GM21381 (cell line): Measurements from ENCODE around the gene SPATA25.
"Not testable (repeated sequence)": the region's sequence is repeated elsewhere in the genome, so short reads cannot be mapped to it uniquely, and the experiment has no call there.

Source experiments
- ATAC-seq: cut with Tn5 transposase; IDR thresholded peaks from one replicate; pipeline ENCODE4 v1.9.1; 2021; ENCODE audit warnings: mild to moderate bottlenecking, moderate library complexity; ENCODE audit not compliant: unreplicated experiment

SPATA25 gene

GRCh38 chr20:45894797-45895196 is 7.4 kb upstream of the SPATA25 start:
- no peak for ATAC-seq

GRCh38 chr20:45893831-45894230 is 6.4 kb upstream of the SPATA25 start:
- no peak for ATAC-seq

GRCh38 chr20:45892828-45893500 is 5.5 kb upstream of the SPATA25 start:
- no peak for ATAC-seq

- ATAC-seq, result no peak
Observed at GRCh38 chr20:45892049-45892825, 4.8 kb upstream of the SPATA25 start.

GRCh38 chr20:45890985-45891983 is 3.9 kb upstream of the SPATA25 start, which contains the start of the genes CTSA and NEURL2:
Gene CTSA, plus strand, starts transcription at chr20:45891335. Its CDS starts 234 bp downstream, at chr20:45891569.
Gene NEURL2, minus strand, starts transcription at chr20:45891208. Its CDS starts 217 bp downstream, at chr20:45890991.
- ATAC-seq, result peak; percentile 75

- ATAC-seq, result peak; percentile 34
Observed at GRCh38 chr20:45890077-45890984, 2.9 kb upstream of the SPATA25 start.

GRCh38 chr20:45888681-45889080 is 1.3 kb upstream of the SPATA25 start:
- no peak for ATAC-seq

GRCh38 chr20:45886590-45887345 is 654 bp downstream of the SPATA25 start:
- ATAC-seq, result no peak

GRCh38 chr20:45883100-45883469 is 4.3 kb downstream of the SPATA25 start:
- no peak for ATAC-seq

- no peak for ATAC-seq
Observed at GRCh38 chr20:45882469-45883099, 4.8 kb downstream of the SPATA25 start.

- peak; percentile 96 for ATAC-seq
Observed at GRCh38 chr20:45880988-45881788, 6.2 kb downstream of the SPATA25 start, which contains the start of gene ZSWIM1. Gene ZSWIM1, plus strand, starts transcription at chr20:45881227. Its CDS starts 1,366 bp downstream, at chr20:45882593.

- no peak for ATAC-seq
Observed at GRCh38 chr20:45878076-45878761, 9.2 kb downstream of the SPATA25 start.

- ATAC-seq, result no peak
Observed at GRCh38 chr20:45874576-45874975, 12.8 kb downstream of the SPATA25 start.

- not testable (repeated sequence) for ATAC-seq
Observed at GRCh38 chr20:45874104-45874481, 13.3 kb downstream of the SPATA25 start.

- no peak for ATAC-seq
Observed at GRCh38 chr20:45873409-45874103, 13.9 kb downstream of the SPATA25 start.

GRCh38 chr20:45872626-45873025 is 14.8 kb downstream of the SPATA25 start:
- ATAC-seq, result no peak

GRCh38 chr20:45867819-45868176 is 19.6 kb downstream of the SPATA25 start:
- no peak for ATAC-seq
